Measurements from ENCODE around the gene MND1.

DNA sequence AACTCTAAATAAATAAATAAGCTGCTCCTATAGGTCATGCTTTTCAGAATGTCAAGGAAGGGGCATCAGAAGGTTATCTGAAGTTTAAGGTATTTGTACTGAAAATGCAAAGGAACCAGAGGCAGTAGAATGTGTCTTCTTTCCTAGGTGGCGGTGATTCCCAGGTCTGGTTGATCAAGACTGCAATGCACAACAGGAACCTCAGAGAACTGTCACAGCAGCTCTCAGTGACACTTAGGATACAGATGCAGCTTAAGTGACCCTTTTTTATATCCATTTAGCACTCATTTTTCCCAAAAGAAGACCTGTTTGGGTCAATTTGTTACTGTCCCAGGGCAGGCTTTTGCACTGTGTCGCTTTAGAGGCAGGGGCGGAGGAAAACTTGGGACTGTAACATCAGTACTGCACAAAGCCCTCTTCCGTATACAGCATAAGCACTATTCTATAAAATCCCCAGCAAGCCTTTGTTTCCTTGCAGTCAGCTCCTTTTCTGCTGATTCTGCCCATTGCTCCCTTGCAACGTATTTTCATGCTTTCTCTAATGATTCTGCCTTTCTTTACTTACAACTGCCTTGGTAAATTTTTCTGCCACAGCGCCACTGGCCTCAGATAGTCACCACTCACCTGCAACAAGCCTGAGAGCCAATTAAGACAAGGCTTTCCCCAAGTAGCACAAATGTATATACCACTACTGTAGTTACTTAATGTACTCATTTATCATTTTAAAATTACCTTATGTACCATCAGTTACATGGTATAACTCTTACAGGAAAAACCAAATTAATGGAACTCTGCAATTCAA lies 1.5 kb upstream of the MND1 start:
- TF ChIP-seq POLR2AphosphoS5 (IDR thresholded peaks at IDR 0.05) (no peak), POLR2A (IDR thresholded peaks at IDR 0.05) (no peak)
